KMS-11 (cell line): ENCODE measurements around the gene TMEM238.

Experiments used
- H2AFZ ChIP-seq: fragments of 200-600 bp; sonication (generic); 2 replicates; pipeline ENCODE4 v1.6.1; 2016; ENCODE audit warnings: antibody characterized with exemption, mixed run types, low read depth
- H3K27ac ChIP-seq: fragments of 200-600 bp; sonication (generic); 2 replicates; pipeline ENCODE4 v1.6.1; 2016; ENCODE audit warnings: mild to moderate bottlenecking, mixed run types
- H3K27me3 ChIP-seq: fragments of 200-600 bp; sonication (generic); 2 replicates; pipeline ENCODE4 v1.6.1; 2017; ENCODE audit warnings: mild to moderate bottlenecking, low read depth, mixed run types, moderate library complexity; ENCODE audit not compliant: insufficient read depth
- H3K36me3 ChIP-seq: fragments of 200-600 bp; sonication (generic); 2 replicates; pipeline ENCODE4 v1.6.1; 2017; ENCODE audit warnings: mild to moderate bottlenecking, mixed run types; ENCODE audit not compliant: insufficient read depth
- H3K4me1 ChIP-seq: fragments of 200-600 bp; sonication (generic); 2 replicates; pipeline ENCODE4 v1.6.1; 2016; ENCODE audit warnings: mild to moderate bottlenecking, low read depth, mixed run types; ENCODE audit not compliant: poor library complexity, severe bottlenecking
- H3K4me2 ChIP-seq: fragments of 200-600 bp; sonication (generic); 2 replicates; pipeline ENCODE4 v1.7.0; 2016; ENCODE audit warnings: mild to moderate bottlenecking, mixed run types
- H3K4me3 ChIP-seq: fragments of 200-600 bp; sonication (generic); IDR thresholded peaks from 2 replicates; pipeline ENCODE4 v1.6.1; 2017; ENCODE audit warnings: low read depth, low read length, mixed read lengths; ENCODE audit not compliant: insufficient read depth
- H3K79me2 ChIP-seq: fragments of 200-600 bp; sonication (generic); 2 replicates; pipeline ENCODE4 v1.6.1; 2016; ENCODE audit warnings: low read depth, mixed run types; ENCODE audit not compliant: insufficient read depth
- H3K9ac ChIP-seq: fragments of 200-600 bp; sonication (generic); 2 replicates; pipeline ENCODE4 v1.6.1; 2016; ENCODE audit warnings: mild to moderate bottlenecking, mixed run types
- H4K20me1 ChIP-seq: fragments of 200-600 bp; sonication (generic); 2 replicates; pipeline ENCODE4 v1.6.1; 2016; ENCODE audit warnings: mild to moderate bottlenecking, mixed run types; ENCODE audit not compliant: insufficient read depth
- TF ChIP-seq, protein P1 (sequence below): fragments of 200-600 bp; sonication (generic); conservative IDR thresholded peaks from 2 replicates; pipeline ENCODE4 v1.6.1; 2017; ENCODE audit warnings: low read depth, mild to moderate bottlenecking, antibody characterized with exemption, low read length, moderate library complexity, mixed read lengths

TMEM238 gene

DNA sequence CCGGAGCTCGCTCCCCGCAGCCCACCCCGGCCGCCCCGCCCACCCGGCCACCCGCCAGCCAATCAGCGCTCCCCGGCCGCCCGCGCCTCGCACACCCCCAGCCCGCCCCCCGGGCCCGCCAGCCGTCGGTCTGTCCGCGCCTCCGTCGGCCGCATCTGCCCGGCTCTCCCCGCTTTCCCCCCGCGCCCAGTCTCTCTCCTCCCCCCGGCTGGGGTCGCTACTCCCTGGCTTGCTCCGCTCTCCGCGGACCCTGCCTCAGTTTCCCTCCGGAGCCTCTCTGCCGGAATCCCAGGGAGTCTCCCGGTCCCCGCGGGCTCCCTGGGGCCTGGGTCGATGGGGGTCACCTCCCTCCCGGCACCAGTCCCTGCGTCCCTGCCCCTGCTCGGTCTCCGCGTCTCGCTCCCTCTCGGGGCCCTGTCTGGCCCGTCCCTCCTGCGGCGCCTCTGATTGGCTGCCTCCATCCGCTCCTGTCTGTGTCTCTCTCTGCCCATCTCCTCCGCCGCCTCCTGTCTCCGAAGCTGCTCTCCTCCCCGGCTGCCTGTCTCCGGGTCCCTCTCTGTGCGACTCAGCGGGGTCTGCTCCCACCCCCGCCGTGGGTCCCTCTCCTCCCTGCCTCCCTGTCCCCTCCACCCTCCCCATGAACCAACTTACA, 14.3 kb downstream of the TMEM238 start:
- Histone ChIP-seq H3K4me1 (no peaks in the 10 kb centered on the region), H3K27ac (no peak overlapping the region), H2AFZ (no peak overlapping the region), H3K4me2 (no peak overlapping the region), H3K9ac (no peak overlapping the region), H4K20me1 (no peaks in the 10 kb centered on the region), H3K79me2 (no peaks in the 10 kb centered on the region), H3K4me3 (no peak overlapping the region), H3K36me3 (no peaks in the 10 kb centered on the region), H3K27me3 (peaks cover 66% of the 10 kb centered on the region)
- TF ChIP-seq, protein P1, sequence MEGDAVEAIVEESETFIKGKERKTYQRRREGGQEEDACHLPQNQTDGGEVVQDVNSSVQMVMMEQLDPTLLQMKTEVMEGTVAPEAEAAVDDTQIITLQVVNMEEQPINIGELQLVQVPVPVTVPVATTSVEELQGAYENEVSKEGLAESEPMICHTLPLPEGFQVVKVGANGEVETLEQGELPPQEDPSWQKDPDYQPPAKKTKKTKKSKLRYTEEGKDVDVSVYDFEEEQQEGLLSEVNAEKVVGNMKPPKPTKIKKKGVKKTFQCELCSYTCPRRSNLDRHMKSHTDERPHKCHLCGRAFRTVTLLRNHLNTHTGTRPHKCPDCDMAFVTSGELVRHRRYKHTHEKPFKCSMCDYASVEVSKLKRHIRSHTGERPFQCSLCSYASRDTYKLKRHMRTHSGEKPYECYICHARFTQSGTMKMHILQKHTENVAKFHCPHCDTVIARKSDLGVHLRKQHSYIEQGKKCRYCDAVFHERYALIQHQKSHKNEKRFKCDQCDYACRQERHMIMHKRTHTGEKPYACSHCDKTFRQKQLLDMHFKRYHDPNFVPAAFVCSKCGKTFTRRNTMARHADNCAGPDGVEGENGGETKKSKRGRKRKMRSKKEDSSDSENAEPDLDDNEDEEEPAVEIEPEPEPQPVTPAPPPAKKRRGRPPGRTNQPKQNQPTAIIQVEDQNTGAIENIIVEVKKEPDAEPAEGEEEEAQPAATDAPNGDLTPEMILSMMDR: no peak

DNA sequence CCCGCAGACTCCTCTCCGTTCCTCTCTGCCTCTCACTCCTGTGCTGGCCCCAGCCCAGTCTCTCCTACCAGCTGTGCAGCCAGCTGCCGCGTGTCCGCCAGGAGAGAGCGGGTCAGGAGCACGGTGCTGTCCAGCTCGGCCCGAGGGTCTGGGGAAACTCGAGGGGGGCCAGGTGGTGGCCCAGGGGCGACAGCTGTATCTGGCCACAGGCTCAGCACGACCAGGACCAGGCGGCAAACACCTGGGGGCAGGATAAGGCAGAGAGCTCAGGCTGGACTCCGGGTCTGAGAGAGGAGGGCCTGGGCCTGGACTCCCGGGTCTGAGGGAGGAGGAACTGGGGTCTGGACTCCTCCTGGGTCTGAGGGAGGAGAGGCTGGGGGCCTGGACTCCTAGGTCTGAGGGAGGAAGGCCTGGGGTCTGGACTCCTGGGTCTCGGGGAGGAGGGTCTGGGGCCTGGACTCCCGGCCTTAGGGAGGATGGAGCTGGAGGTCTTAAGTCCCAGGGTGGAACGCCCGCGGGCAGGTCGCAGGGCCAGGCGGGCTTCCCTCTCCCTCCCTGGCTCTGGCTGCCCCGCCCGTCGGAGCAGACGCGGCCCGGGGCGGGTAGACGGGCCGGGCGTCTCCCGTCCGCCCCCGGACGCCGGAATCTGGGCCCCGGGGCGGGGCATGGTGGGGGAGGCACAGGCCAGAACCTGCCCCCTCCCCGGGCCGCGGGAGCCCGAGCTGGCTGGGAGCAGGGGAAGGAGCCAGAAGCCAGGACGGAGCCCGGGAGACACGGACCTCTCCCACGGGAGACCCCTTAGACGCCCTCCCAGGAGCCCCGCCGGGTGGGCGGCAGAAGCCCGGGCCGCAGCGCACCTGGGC, 15.2 kb downstream of the TMEM238 start:
- no peak overlapping the region for H2AFZ ChIP-seq
- H4K20me1 ChIP-seq: no peaks in the 10 kb centered on the region

DNA sequence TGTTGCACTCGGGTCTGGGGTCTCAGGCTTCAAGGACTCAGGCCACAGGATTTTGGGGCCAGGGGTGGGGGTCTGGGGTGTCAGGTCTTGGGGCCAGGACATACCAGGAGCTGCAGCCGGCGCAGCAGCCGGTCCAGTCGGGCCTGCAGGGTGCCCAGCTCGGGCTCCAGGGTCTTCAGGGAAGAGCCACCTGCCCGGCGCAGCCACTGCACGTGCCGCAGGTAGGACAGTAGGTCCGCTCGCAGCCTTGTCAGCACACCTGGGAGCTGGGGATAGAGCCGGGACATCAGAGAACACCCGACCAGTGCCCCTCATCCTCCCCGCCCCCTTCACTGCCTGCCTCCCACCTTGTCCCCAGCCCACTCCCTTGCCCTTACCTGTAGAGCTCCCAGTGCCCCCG, 16.0 kb downstream of the TMEM238 start:
- H3K4me3 ChIP-seq: no peak overlapping the region

More for the DNA sequence above, 15.2 kb downstream of the TMEM238 start:
- Histone ChIP-seq H3K4me1 (no peaks in the 10 kb centered on the region), H3K79me2 (no peaks in the 10 kb centered on the region), H3K9ac (no peak overlapping the region), H3K27ac (no peak overlapping the region), H3K4me3 (no peak overlapping the region), H3K36me3 (no peaks in the 10 kb centered on the region), H3K27me3 (peaks cover 71% of the 10 kb centered on the region), H3K4me2 (no peak overlapping the region)
- TF ChIP-seq, protein P1: no peak

DNA sequence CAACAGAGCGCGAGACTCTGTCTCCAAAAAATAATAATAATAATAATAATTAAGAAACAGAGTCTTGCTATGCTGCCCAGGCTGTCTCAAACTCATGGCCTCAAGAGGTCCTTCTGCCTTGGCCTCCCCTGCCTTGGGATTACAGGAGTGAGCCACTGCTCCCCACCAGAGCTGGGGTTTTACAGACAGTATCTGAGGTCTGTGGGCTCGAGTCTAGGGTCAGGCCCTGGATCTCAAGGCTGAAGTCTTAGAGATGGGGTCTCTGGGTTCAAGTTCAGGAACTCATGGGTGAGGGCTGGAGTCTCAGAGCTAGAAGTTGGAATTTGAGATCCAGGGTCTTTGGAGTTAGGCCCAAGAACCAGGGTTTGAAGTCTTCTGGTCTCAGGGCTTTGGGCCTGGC, 17.3 kb downstream of the TMEM238 start:
- Histone ChIP-seq H3K4me1 (no peaks in the 10 kb centered on the region), H3K4me2 (no peak overlapping the region), H4K20me1 (no peaks in the 10 kb centered on the region), H3K9ac (no peak overlapping the region), H3K36me3 (no peaks in the 10 kb centered on the region), H2AFZ (no peak overlapping the region), H3K27ac (no peak overlapping the region), H3K4me3 (no peak overlapping the region), H3K27me3 (peaks cover 68% of the 10 kb centered on the region), H3K79me2 (no peaks in the 10 kb centered on the region)
- TF ChIP-seq, protein P1: no peak

More for the DNA sequence above, 16.0 kb downstream of the TMEM238 start:
- Histone ChIP-seq H3K9ac (no peak overlapping the region), H3K36me3 (no peaks in the 10 kb centered on the region), H2AFZ (no peak overlapping the region), H3K79me2 (no peaks in the 10 kb centered on the region), H3K4me1 (no peaks in the 10 kb centered on the region), H3K4me2 (no peak overlapping the region), H4K20me1 (no peaks in the 10 kb centered on the region), H3K27me3 (peaks cover 68% of the 10 kb centered on the region), H3K27ac (no peak overlapping the region)
- TF ChIP-seq, protein P1: no peak
